MCF 10A (cell line): ENCODE results near the gene TRIM34. TPM values are rescaled to one million over a fixed set of nuclear protein-coding genes. Genes with fewer than 3 reads are reported as not detected.

ENCODE experiments used
- BruUV-seq: library from RNA; stranded (reverse); fragments of 400-500 nt; replicated peaks from 2 replicates; lab custom pipeline; 2021; lab: Mats Ljungman, UMichigan
- CTCF ChIA-PET: fragments of 300-600 bp; sonication (Branson Sonifier 250); formaldehyde crosslinking; extraction: SDS; loops from one replicate; lab custom pipeline; 2021; ENCODE audit warnings: antibody characterized with exemption, inconsistent platforms; lab: Yijun Ruan, JAX
- POLR2A ChIA-PET: fragments of 300-600, 350-650 bp; sonication (Branson Sonifier 250); formaldehyde crosslinking; extraction: SDS; loops from one replicate; lab custom pipeline; 2020; ENCODE audit warnings: antibody characterized with exemption, inconsistent platforms; lab: Yijun Ruan, JAX
- DNase-seq: peaks from one replicate; pipeline ENCODE4 v3.0.0-alpha.2; 2018; ENCODE audit not compliant: unreplicated experiment
- H3K27ac Mint-ChIP-seq: one replicate; pipeline ENCODE4 v1.8.0; 2022; ENCODE audit warnings: mild to moderate bottlenecking, low read depth, mixed read lengths; ENCODE audit not compliant: unreplicated experiment
- H3K27me3 Mint-ChIP-seq: one replicate; pipeline ENCODE4 v1.8.0; 2022; ENCODE audit warnings: mixed read lengths; ENCODE audit not compliant: insufficient read depth, unreplicated experiment
- H3K36me3 Mint-ChIP-seq: one replicate; pipeline ENCODE4 v1.8.0; 2022; ENCODE audit warnings: mild to moderate bottlenecking, moderate library complexity, mixed read lengths; ENCODE audit not compliant: insufficient read depth, unreplicated experiment
- H3K4me1 Mint-ChIP-seq: one replicate; pipeline ENCODE4 v1.8.0; 2022; ENCODE audit warnings: mixed read lengths; ENCODE audit not compliant: insufficient read depth, unreplicated experiment
- H3K4me3 Mint-ChIP-seq: one replicate; pipeline ENCODE4 v1.8.0; 2022; ENCODE audit warnings: mild to moderate bottlenecking, moderate library complexity, mixed read lengths; ENCODE audit not compliant: unreplicated experiment
- H3K9me3 Mint-ChIP-seq: one replicate; pipeline ENCODE4 v1.8.0; 2022; ENCODE audit warnings: mixed read lengths; ENCODE audit not compliant: unreplicated experiment
- CTCF ChIP-seq: fragments of 200-600 bp; IDR thresholded peaks from one replicate; pipeline ENCODE4 v1.8.0; 2022; ENCODE audit warnings: antibody characterized with exemption, mild to moderate bottlenecking; ENCODE audit not compliant: unreplicated experiment
- intact Hi-C: fragments of 100-400 bp; cut with micrococcal nuclease; formaldehyde crosslinking; loops from 2 replicates; pipeline ENCODE4 v1.14.1; 2022
- total RNA-seq: library from RNA; stranded (reverse); gene quantifications from 2 replicates; pipeline ENCODE4 v1.2.3, GENCODE V29; 2022

The TRIM34 gene
- total RNA-seq, 1 experiment from 2014 or later: 0.96 TPM

DNA sequence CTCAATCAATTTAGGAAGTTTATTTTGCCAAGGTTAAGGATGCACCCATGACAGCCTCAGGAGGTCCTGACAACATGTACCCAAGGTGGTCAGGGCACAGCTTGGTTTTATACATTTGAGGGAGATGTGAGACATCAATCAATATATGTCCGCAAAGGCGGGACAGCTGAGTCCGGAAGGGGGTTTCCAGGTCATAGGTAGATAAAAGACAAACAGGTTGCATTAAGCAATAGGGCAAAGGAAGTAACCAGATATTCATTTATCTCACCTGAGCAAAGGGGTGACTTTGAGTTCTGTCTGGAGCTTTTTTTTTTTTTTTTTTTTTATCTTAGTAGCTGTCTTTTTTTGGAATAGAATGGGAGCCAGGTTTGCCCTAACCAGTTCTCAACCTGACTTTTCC, 2.0 kb upstream of the TRIM34 start:
- no peak for DNase-seq
- ChIA-PET CTCF (interaction anchor here (0.6 to 3.4 kb wide), 6 partner anchors 10 to 103 kb away, joined by 3 to 16 read pairs (median 4); partner anchors contain the start of gene TRIM5), POLR2A (no interaction called here)
- H3K9me3 Mint-ChIP-seq: no peaks in the 10 kb centered on the region
- H3K27me3 Mint-ChIP-seq: no peaks in the 10 kb centered on the region
- intact Hi-C loops: no loop called here
- no peak overlapping the region for H3K27ac Mint-ChIP-seq
- TF ChIP-seq CTCF: no peak
- H3K4me3 Mint-ChIP-seq: no peak overlapping the region
- peaks cover 31% of the 10 kb centered on the region for H3K4me1 Mint-ChIP-seq
- peaks cover 5% of the 10 kb centered on the region for H3K36me3 Mint-ChIP-seq
- no TSS peak for BruUV-seq

GRCh38 chr11:5625281-5625680, 480 bp downstream of the TRIM34 start:
- H3K27me3 Mint-ChIP-seq: no peaks in the 10 kb centered on the region
- H3K9me3 Mint-ChIP-seq: no peaks in the 10 kb centered on the region
- intact Hi-C loops: loop anchor here (2.0 kb wide), 1 partner anchor 60 kb away; the partner anchor contains the start of gene TRIM5
- peaks cover 30% of the 10 kb centered on the region for H3K4me1 Mint-ChIP-seq
- ChIA-PET CTCF (interaction anchor here (2.0 kb wide), 1 partner anchor 59 kb away, joined by 5 read pairs; the partner anchor contains the start of gene TRIM5), POLR2A (interaction anchor here (0.7 to 1.7 kb wide), 2 partner anchors 19 to 65 kb away, joined by 5 to 12 read pairs; partner anchors contain the start of gene TRIM22)
- H3K36me3 Mint-ChIP-seq: peaks cover 5% of the 10 kb centered on the region
- H3K4me3 Mint-ChIP-seq: peak overlapping the region; percentile 81
- TF ChIP-seq CTCF: no peak
- no TSS peak for BruUV-seq
- DNase-seq: no peak
- H3K27ac Mint-ChIP-seq: peak overlapping the region; percentile 57

DNA sequence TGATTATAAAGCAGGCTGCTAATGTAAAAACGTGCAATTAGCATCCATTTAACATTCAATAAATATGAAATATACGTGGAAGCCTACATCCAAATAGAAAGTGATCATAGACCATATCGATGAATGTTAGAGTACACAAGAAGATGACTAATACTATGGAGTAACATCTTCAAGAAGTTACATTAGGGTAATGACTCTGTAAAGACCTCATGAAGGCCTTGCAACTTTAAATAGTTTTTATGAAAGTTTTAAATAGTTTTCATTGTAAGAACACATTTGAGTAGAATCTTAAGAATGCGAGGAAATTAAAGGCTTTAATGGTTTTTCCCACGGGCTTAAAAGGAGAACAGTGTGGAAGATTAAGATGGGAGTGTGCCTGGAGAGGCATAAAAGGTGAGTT, 1.4 kb downstream of the TRIM34 start:
- intact Hi-C loops: no loop called here
- H3K4me1 Mint-ChIP-seq: peaks cover 21% of the 10 kb centered on the region
- DNase-seq: peak; percentile 17
- POLR2A ChIA-PET: no interaction called here
- TF ChIP-seq CTCF: no peak
- no peaks in the 10 kb centered on the region for H3K27me3 Mint-ChIP-seq
- peak overlapping the region; percentile 89 for H3K27ac Mint-ChIP-seq
- CTCF ChIA-PET: interaction anchor here (1.2 kb wide), 1 partner anchor 26 kb away, joined by 5 read pairs; no protein-coding TSS in a partner anchor
- peaks cover 5% of the 10 kb centered on the region for H3K36me3 Mint-ChIP-seq
- no TSS peak for BruUV-seq
- H3K9me3 Mint-ChIP-seq: no peaks in the 10 kb centered on the region
- peak overlapping the region; percentile 81 for H3K4me3 Mint-ChIP-seq

- TF ChIP-seq CTCF: no peak
- peaks cover 5% of the 10 kb centered on the region for H3K36me3 Mint-ChIP-seq
- H3K4me3 Mint-ChIP-seq: no peak overlapping the region
- no peaks in the 10 kb centered on the region for H3K9me3 Mint-ChIP-seq
- DNase-seq: no peak
- CTCF ChIA-PET: no interaction called here
- intact Hi-C loops: no loop called here
- no peaks in the 10 kb centered on the region for H3K27me3 Mint-ChIP-seq
- no peak overlapping the region for H3K27ac Mint-ChIP-seq
- H3K4me1 Mint-ChIP-seq: peaks cover 1% of the 10 kb centered on the region
- POLR2A ChIA-PET: no interaction called here
- no TSS peak for BruUV-seq
These were observed 6.6 kb downstream of the TRIM34 start for GRCh38 chr11:5631417-5631816.
